ENCODE data around the gene SLC25A21. TPM values are rescaled to one million over a fixed set of nuclear protein-coding genes. Genes with fewer than 3 reads are reported as not detected.

The SLC25A21 gene
- total RNA-seq, 1 donor from 2014 or later, result 6.4 TPM

DNA sequence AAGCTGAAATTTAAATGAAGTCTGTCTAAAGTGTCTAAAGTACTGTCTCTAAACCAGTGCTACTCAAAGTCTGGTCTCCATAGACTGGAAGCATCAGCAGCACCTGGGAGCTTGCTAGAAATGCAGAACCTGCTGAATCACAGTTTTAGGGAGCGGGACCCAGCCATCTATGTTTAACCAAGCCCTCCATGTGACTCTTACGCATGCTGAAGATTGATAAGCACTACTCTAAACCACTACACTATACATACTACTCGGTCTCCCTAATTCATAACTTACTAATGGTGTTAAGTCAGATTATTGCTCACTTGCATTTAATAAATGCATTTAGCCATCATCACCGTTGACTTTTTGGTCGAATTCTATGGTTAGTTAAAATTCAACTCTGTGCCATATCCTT lies 88.8 kb downstream of the SLC25A21 start:
- Mint-ChIP-seq H3K27me3 (ENCODE audit: insufficient read depth, low read depth) (no peaks in the 10 kb centered on the region), H3K4me1 (no peaks in the 10 kb centered on the region), H3K9me3 (no peaks in the 10 kb centered on the region), H3K4me3 (no peak overlapping the region), H3K36me3 (no peaks in the 10 kb centered on the region), H3K27ac (no peak overlapping the region)
- Histone ChIP-seq H3K79me2 (ENCODE audit: low read depth) (no peaks in the 10 kb centered on the region), H3K9ac (no peak overlapping the region), H3K27ac (no peak overlapping the region), H4K20me1 (ENCODE audit: low read depth) (no peaks in the 10 kb centered on the region), H3K9me3 (ENCODE audit: low read depth) (no peaks in the 10 kb centered on the region), H2AFZ (replicated peaks) (no peak overlapping the region), H3K27me3 (no peaks in the 10 kb centered on the region), H3K4me1 (peaks cover 7% of the 10 kb centered on the region), H3K4me3 (no peak overlapping the region), H3K36me3 (no peaks in the 10 kb centered on the region), H3F3A (ENCODE audit: low read depth) (no peaks in the 10 kb centered on the region), H3K4me2 (no peak overlapping the region)
- DNase-seq (ENCODE audit: low spot score), result no peak
- TF ChIP-seq EZH2 (IDR thresholded peaks at IDR 0.05) (no peak), EZH2phosphoT487 (IDR thresholded peaks at IDR 0.05) (no peak), CTCF (IDR thresholded peaks at IDR 0.05) (no peak)

DNA sequence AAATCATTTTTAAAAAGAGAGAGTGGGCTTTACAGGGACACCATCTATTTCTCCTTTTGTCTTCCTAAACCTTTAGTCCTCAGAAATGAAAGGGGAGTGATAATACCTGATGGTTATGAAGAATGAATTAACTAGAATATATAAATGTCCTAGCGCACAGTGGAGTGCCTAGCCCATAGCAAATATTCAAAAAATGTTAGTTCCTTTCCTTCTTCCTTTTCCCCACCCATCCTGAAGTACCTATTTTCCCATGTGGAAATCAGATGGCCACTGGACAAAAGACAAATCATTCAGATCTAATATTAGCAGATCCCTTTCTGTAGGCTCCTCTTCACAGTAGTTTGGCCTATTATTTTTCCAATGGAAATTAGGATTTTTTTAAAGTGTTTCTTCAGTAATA lies 90.0 kb downstream of the SLC25A21 start:
- Mint-ChIP-seq H3K4me1 (no peaks in the 10 kb centered on the region), H3K9me3 (no peaks in the 10 kb centered on the region), H3K36me3 (no peaks in the 10 kb centered on the region), H3K27ac (no peak overlapping the region), H3K27me3 (ENCODE audit: insufficient read depth, low read depth) (no peaks in the 10 kb centered on the region), H3K4me3 (no peak overlapping the region)
- Histone ChIP-seq H3K79me2 (ENCODE audit: low read depth) (no peaks in the 10 kb centered on the region), H3F3A (ENCODE audit: low read depth) (no peaks in the 10 kb centered on the region), H3K4me1 (peaks cover 7% of the 10 kb centered on the region), H4K20me1 (ENCODE audit: low read depth) (no peaks in the 10 kb centered on the region), H2AFZ (replicated peaks) (no peak overlapping the region), H3K9ac (no peak overlapping the region), H3K4me2 (no peak overlapping the region), H3K4me3 (no peak overlapping the region), H3K27me3 (no peaks in the 10 kb centered on the region), H3K36me3 (no peaks in the 10 kb centered on the region), H3K9me3 (ENCODE audit: low read depth) (no peaks in the 10 kb centered on the region), H3K27ac (no peak overlapping the region)
- DNase-seq (ENCODE audit: low spot score), result no peak
- no peak for TF ChIP-seq EZH2 (IDR thresholded peaks at IDR 0.05)
- no peak for TF ChIP-seq EZH2phosphoT487 (IDR thresholded peaks at IDR 0.05)
- TF ChIP-seq CTCF (IDR thresholded peaks at IDR 0.05), result no peak

DNA sequence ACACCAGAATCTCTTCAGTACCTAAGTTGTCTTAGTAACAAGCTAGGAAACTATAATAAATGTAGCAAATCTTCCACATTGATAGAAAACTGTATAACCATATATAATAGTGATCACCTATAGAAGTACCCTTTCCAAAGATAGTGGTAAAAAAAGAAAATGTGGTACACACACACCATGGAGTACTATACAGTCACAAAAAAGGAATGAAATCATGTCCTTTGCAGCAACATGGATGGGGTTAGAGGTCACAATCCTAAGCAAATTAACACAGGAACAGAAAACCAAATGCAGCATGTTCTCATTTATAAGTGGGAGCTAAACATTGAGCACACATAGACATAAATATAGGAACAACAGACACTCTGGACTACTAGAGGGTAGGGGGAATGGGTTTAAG lies 90.5 kb downstream of the SLC25A21 start:
- H3K9me3 Mint-ChIP-seq, result no peaks in the 10 kb centered on the region
- Histone ChIP-seq H3K4me1 (peaks cover 7% of the 10 kb centered on the region), H3K9me3 (ENCODE audit: low read depth) (no peaks in the 10 kb centered on the region), H3K4me2 (no peak overlapping the region), H3K27me3 (no peaks in the 10 kb centered on the region), H3K79me2 (ENCODE audit: low read depth) (no peaks in the 10 kb centered on the region), H2AFZ (replicated peaks) (no peak overlapping the region), H3K36me3 (no peaks in the 10 kb centered on the region), H3F3A (ENCODE audit: low read depth) (no peaks in the 10 kb centered on the region), H3K27ac (no peak overlapping the region), H4K20me1 (ENCODE audit: low read depth) (no peaks in the 10 kb centered on the region), H3K4me3 (no peak overlapping the region), H3K9ac (no peak overlapping the region)
- no peak overlapping the region for H3K4me3 Mint-ChIP-seq
- no peak overlapping the region for H3K27ac Mint-ChIP-seq
- TF ChIP-seq EZH2 (IDR thresholded peaks at IDR 0.05) (no peak), EZH2phosphoT487 (IDR thresholded peaks at IDR 0.05) (no peak), CTCF (IDR thresholded peaks at IDR 0.05) (no peak)
- DNase-seq (ENCODE audit: low spot score), result no peak
- no peaks in the 10 kb centered on the region for H3K4me1 Mint-ChIP-seq
- H3K27me3 Mint-ChIP-seq (ENCODE audit: insufficient read depth, low read depth), result no peaks in the 10 kb centered on the region
- no peaks in the 10 kb centered on the region for H3K36me3 Mint-ChIP-seq
